Erythroblast (primary cell): Measurements from ENCODE around the gene GCK.

Source experiments
- GATA1 ChIP-seq: IDR thresholded peaks from 2 replicates; pipeline ENCODE4 v1.6.1; 2011; ENCODE audit warnings: low read depth, mild to moderate bottlenecking, control low read depth, low read length, moderate library complexity
- POLR2A ChIP-seq: IDR thresholded peaks from 2 replicates; pipeline ENCODE4 v1.6.1; 2011; ENCODE audit warnings: mild to moderate bottlenecking, low read length

- TF ChIP-seq POLR2A (no peak), GATA1 (no peak)
Observed at GRCh38 chr7:44120395-44120794, 68.8 kb downstream of the GCK start.
